Measurements from ENCODE around the gene APH1B.

The APH1B gene

DNA sequence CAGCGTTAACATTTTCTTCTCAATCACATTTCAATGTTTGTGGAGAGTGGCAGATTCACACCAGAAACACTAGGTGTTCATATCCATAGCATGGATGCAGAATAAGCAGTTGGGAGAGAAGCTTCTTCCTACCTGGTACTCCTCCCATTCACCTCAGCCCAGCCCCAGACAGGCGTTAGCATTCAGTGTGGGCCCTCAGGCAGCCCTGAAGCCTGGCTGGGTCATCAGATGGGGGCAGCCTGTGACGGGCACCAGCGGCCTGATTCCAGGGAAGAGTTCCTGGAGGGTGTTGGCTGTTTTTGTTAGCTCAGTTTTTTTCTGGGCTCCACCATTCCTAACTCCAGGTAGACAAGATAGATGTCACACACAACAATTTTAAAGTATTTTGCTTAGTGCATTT lies 31.1 kb downstream of the APH1B start:
- Histone ChIP-seq H3K4me1 (no peaks in the 10 kb centered on the region), H3K9me3 (ENCODE audit: control insufficient read depth, low read length) (no peaks in the 10 kb centered on the region), H3K4me3 (ENCODE audit: low read depth, low read length) (no peak overlapping the region), H3K79me2 (no peaks in the 10 kb centered on the region), H2AFZ (no peak overlapping the region), H3K36me3 (ENCODE audit: control insufficient read depth, insufficient read depth, low read length) (no peaks in the 10 kb centered on the region), H3K4me2 (ENCODE audit: low read length) (no peak overlapping the region), H3K9ac (no peak overlapping the region), H3K27me3 (ENCODE audit: control insufficient read depth, insufficient read depth, low read length) (no peaks in the 10 kb centered on the region), H3K27ac (no peak overlapping the region)
- TF ChIP-seq CTCF (IDR thresholded peaks at IDR 0.05): no peak

GRCh38 chr15:63308947-63309346 lies 31.5 kb downstream of the APH1B start:
- Histone ChIP-seq H3K4me1 (no peaks in the 10 kb centered on the region), H3K27me3 (ENCODE audit: control insufficient read depth, insufficient read depth, low read length) (no peaks in the 10 kb centered on the region), H3K9me3 (ENCODE audit: control insufficient read depth, low read length) (no peaks in the 10 kb centered on the region), H3K4me2 (ENCODE audit: low read length) (no peak overlapping the region), H3K9ac (no peak overlapping the region), H2AFZ (no peak overlapping the region), H3K79me2 (no peaks in the 10 kb centered on the region), H3K27ac (no peak overlapping the region), H3K36me3 (ENCODE audit: control insufficient read depth, insufficient read depth, low read length) (no peaks in the 10 kb centered on the region), H3K4me3 (ENCODE audit: low read depth, low read length) (no peak overlapping the region)
- TF ChIP-seq CTCF (IDR thresholded peaks at IDR 0.05): no peak

DNA sequence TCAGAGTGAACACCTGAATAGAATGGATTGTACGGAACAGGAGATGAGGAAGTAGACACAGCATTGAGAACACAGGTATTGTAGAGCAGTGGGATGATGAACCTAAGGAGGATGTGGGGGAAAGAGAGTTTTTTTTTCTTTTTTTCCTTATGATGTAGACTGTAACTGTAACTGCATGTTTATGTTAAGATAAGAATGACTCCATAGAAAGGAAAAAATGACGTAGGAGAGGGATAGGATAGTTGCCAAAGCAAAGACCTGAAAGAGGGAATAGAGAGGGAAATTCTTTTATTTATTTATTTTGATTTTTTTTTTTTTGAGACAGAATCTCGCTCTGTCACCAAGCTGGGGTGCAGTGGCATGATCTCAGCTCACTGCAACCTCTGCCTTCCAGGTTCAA lies 33.2 kb downstream of the APH1B start:
- Histone ChIP-seq H3K9me3 (ENCODE audit: control insufficient read depth, low read length) (no peaks in the 10 kb centered on the region), H3K36me3 (ENCODE audit: control insufficient read depth, insufficient read depth, low read length) (no peaks in the 10 kb centered on the region)

GRCh38 chr15:63312286-63312685 lies 34.9 kb downstream of the APH1B start:
- Histone ChIP-seq H3K4me2 (ENCODE audit: low read length) (no peak overlapping the region), H3K27ac (no peak overlapping the region), H3K36me3 (ENCODE audit: control insufficient read depth, insufficient read depth, low read length) (no peaks in the 10 kb centered on the region), H3K4me1 (no peaks in the 10 kb centered on the region), H3K27me3 (ENCODE audit: control insufficient read depth, insufficient read depth, low read length) (no peaks in the 10 kb centered on the region), H2AFZ (no peak overlapping the region), H3K9me3 (ENCODE audit: control insufficient read depth, low read length) (no peaks in the 10 kb centered on the region), H3K9ac (no peak overlapping the region), H3K79me2 (no peaks in the 10 kb centered on the region), H3K4me3 (ENCODE audit: low read depth, low read length) (no peak overlapping the region)
- TF ChIP-seq CTCF (IDR thresholded peaks at IDR 0.05): no peak

More for the DNA sequence above, 33.2 kb downstream of the APH1B start:
- no peak overlapping the region for H2AFZ ChIP-seq
- no peaks in the 10 kb centered on the region for H3K4me1 ChIP-seq
- H3K4me2 ChIP-seq (ENCODE audit: low read length): no peak overlapping the region
- H3K79me2 ChIP-seq: no peaks in the 10 kb centered on the region
- no peak overlapping the region for H3K4me3 ChIP-seq (ENCODE audit: low read depth, low read length)
- H3K27me3 ChIP-seq (ENCODE audit: control insufficient read depth, insufficient read depth, low read length): no peaks in the 10 kb centered on the region
- no peak for TF ChIP-seq CTCF (IDR thresholded peaks at IDR 0.05)
- H3K9ac ChIP-seq: no peak overlapping the region
- H3K27ac ChIP-seq: no peak overlapping the region

- Histone ChIP-seq H3K27ac (no peak overlapping the region), H3K36me3 (ENCODE audit: control insufficient read depth, insufficient read depth, low read length) (no peaks in the 10 kb centered on the region), H2AFZ (no peak overlapping the region), H3K9me3 (ENCODE audit: control insufficient read depth, low read length) (no peaks in the 10 kb centered on the region), H3K27me3 (ENCODE audit: control insufficient read depth, insufficient read depth, low read length) (no peaks in the 10 kb centered on the region), H3K4me2 (ENCODE audit: low read length) (no peak overlapping the region), H3K4me1 (no peaks in the 10 kb centered on the region), H3K9ac (no peak overlapping the region), H3K4me3 (ENCODE audit: low read depth, low read length) (no peak overlapping the region), H3K79me2 (no peaks in the 10 kb centered on the region)
- TF ChIP-seq CTCF (IDR thresholded peaks at IDR 0.05): no peak
Observed at GRCh38 chr15:63313825-63314224, 36.4 kb downstream of the APH1B start.

All from parathyroid adenoma (tissue), 2 donors.